Measurements from ENCODE around the gene DBN1.
A peak's percentile ranks its signal among the peaks of the same experiment; 100 is the strongest.

DBN1 gene

DNA sequence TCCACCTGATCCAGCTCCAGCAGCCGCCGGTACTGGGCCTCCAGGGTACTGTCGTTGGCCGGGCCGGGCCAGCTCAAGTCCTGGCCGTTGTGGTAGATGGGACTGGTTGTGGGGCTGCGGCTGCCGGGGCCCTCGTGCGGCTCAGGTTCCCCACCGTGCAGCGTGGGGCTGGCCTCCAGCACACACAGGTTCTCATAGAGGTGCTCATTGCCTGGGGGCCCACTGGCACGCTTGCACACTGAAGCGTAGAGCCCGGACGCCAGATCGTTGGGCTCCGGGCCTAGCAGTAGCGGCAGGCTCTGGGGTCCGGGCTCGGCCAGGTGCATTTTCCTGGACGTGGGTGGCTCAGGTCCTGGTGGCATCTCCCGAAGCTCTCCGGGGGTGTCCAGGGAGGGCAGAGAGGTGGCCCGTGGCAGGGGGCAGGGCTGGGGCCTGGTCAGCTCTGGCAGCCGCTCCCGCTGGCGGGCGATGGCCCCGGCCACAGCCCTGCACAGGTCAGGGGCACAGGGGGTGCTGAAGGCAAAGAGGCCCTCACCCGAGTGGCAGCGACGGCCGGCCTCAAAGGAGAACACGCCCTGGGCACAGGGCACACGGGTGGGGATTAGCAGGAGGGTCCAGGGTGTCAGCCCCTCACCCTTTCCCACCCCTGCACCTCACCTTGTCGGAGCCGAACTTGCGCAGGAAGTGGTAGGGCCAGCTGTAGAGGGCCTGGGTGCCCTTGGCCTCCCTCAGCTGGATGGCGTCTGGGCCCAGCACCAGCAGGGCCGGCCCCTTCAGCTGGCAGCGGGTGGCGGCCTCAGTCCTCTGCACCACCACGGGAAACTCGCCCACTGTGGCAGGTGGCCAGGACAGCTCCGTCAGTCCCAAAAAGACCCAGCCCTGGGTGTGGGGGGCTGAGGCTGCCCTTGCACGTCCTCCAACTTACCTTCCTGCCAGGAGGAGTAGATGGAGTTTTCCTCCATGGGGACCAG, 30.9 kb upstream of the DBN1 start:
- no peak for DNase-seq (ENCODE audit: low read depth, low spot score)

DNA sequence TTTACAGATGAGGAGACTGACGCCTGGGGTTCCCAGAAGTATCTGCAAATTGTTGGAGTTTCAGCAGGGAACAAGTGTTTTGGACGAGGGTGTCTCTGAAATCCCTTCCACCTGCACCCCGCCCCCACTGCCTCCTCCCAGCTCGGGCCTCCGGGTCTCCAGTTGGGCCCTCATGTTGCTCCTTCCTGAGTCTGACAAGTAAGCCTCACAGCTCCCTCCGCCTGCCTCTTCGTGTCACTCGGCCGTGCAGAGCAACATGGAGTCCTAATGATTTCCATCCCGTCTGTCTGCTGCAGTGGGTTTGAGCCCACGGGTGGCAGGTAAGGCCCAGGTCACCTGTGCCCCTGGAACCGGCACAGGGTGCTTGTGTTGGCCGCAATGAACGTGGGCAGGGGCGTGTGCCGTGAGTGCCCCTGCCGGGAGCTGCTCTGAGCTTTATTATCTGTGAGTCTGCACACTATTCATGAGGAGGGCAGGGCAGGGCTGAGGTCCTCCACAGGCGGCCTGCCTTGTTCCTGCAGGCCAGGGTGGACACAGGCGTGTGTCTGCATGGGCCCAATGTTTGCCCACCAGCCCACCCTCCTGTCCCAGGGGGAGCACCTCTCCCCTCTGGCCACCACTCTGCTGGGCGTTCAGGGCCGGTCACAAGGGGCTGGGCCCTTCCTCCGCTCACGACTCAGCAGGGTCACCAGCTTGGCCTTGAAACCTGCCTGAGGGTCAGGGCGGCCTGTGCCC, 30.1 kb upstream of the DBN1 start:
- no peak for DNase-seq (ENCODE audit: low read depth, low spot score)

DNA sequence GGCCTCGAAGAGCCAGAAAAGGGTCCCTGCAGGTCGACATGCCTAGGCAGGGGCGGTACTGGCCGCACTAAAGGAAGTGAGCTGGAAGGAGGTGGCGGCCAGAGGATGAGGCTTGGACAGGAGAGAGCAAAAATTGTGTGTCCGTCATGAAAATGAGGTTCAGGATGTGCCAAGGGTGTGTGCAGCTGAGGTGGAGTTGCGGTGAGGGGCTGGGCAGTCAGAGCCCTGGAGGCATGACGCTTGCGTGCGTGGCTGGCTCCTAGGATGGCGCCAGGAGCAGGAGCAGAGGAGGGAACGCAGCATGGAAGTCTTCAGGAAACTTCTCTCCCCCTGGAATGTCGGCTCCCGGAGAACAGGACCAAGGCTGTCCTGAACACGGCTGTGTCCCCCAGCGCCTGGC, 29.5 kb upstream of the DBN1 start:
- DNase-seq (ENCODE audit: low read depth, low spot score), result no peak

DNA sequence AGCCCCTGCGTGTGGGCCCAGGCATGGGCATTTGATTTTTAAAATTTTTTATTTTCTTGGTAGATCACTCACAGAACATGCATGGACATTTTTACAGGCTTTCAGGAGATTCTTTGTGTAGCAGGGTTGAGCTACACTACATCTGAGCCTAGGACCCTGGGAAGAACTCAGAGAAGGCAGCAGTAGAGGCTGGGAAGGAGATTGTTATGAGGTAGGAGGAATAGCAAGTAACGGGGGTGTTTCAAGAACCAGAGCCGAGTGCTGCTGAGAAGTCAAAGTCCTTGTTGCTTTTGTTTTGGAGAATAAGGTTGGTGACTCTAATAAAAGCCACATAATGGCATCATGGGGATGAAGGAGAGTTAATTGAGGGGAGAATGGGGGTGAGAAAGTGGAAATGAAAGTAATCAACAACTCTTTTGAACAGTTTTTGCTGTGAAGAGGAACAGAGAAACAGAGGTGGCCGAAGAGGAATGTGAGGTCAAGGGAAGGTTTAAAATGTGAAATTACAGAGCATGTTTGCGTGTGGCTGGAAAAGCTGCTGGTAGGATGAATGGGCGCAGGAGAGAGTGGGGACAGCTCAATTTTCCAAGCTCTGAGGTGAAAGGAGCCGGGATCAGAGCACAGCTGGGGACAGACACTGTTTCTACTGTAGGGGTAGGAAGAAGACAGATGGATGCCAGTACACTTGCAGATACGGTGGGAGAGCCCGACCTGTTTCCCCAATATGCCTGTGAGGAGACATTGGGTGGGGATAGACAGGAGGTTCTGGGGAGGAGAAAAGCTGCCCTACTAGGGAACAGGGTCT, 28.6 kb upstream of the DBN1 start:
- DNase-seq (ENCODE audit: low read depth, low spot score), result no peak

DNA sequence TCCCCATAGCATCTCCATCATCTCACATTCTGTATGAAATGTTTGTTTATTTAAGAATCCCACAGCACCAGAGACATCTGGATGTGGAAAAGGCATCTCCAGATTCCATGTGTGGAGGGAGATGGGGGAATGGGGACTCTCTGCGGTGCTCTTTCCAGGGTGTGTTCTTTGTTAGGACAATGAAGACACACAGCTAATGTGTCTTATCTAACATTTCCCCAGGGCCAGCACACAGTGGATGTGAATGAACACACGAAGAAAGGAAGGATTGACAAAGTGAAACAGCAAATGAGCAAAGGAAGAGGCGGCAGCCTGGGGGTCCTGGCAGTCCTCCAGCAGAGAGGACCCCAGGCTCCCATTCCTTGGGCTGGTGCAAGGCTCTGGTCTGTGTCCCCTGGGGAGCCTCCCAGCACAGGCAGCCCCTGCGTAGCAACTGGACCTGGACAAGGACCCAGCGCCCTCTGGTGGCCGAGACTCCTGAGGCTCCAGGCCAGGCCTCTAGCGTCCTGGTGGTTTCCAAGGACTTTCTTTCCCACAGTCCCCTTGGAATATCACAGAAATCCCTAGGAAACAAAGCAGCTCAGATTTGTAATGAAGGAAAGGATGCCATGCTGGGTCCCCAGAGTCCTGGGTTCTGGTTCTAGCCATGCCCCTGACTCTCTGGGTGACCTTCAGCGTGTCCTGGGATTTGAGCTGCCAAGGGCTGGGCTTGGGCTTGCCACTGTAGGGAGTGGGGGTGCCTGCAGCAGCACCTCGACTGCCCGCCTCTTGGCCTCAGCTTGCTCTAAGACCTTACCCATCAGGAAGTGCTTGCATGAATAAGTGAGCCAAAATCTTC, 27.5 kb upstream of the DBN1 start:
- DNase-seq (ENCODE audit: low read depth, low spot score), result peak; percentile 68

DNA sequence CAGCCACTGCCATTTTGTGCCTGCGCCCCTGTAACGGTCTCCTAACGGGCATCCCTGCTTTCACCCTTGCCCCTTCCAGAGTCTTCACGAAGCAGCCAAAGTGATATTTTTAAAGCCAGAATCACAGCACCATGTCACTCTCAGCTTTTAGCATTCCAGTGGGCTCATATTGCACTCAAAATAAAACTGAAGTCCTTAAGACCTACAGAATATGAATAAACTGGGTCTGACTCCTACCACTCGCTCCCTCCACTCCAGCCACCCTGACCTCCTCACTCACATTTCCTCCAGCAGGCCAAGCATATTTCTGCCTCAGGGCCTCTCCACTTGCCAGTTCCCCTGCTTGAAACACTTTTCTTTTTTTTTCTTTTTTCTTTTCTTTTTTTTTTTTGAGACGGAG, 26.4 kb upstream of the DBN1 start:
- no peak for DNase-seq (ENCODE audit: low read depth, low spot score)

DNA sequence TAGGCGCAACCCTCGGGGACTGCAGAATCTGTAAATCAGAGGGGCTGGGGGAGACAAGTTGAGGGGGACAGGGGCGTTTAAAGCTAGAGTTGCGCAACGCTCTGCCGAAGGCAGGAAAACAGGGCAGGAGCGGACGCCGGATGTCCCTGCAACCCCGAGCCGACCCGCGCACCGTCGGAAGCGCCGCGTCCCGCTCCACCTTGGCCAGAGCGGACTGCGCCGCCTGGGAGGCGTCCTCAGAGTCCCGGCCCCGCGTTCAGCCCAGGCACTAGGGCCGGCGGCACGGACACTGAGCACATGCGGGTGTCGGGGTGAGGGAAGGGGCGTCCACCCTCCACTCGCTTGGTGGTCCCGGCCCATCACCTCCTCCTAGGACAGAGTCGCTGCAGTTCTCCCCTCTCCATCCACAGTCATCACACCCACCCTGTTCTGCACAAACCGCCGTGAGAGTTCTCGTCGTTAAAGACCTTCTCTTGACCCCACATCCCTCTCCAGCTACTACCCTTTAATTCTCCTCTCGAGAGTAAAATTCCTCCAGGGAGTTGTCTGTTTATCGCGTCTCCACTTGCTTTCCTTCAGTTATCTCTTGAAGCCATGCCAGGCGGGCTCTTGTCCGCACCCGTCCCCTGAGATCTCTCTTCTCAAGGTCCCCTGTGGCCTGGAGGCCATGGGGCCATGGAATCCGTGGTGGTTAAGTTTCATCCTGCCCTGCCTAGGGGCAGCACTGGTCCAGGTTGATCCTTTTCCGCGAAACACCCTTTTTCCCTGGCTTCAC, 24.8 kb upstream of the DBN1 start:
- no peak for DNase-seq (ENCODE audit: low read depth, low spot score)

DNA sequence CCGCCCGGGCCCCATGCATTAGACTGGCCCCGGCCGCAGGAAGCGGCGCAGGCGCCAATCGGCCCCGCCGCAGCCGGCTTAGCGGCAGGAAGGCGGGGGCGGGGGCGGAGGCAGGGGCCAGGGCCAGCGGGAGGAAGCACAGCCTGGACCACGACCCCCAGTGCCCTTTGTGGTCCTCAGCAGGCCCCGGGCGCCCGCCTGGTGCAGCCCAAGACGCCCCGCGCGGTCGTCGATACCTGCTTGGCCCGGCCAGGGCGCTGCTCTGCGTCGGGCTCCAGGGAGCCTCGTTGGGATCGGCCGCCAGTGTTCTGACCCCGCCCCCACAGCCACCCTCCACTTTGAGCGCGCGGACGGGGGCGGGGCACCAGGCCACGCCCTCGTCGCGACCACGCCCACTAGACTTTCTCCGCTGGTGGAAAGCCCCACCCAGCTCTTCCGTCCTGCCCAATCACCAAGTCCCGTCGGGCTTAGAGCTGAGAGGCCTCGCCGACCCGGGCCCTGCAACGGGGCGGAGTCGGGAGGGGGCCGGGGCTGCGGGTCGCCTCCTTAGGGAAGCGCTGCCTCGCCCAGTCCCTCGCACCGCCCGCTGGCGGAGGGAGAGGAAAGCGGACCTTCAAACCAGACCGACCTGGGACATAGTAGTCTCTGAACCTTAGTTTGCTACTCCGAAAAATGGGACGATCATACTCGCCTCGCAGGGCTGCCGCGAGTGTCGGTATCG, 24.0 kb upstream of the DBN1 start, which contains the start of gene PDLIM7:
Gene PDLIM7, minus strand, starts transcription at position 313 of the 721 bp plus-strand sequence. CDS start 1,092 bp downstream, outside the sequence.
- peak; percentile 85 for DNase-seq (ENCODE audit: low read depth, low spot score)

DNA sequence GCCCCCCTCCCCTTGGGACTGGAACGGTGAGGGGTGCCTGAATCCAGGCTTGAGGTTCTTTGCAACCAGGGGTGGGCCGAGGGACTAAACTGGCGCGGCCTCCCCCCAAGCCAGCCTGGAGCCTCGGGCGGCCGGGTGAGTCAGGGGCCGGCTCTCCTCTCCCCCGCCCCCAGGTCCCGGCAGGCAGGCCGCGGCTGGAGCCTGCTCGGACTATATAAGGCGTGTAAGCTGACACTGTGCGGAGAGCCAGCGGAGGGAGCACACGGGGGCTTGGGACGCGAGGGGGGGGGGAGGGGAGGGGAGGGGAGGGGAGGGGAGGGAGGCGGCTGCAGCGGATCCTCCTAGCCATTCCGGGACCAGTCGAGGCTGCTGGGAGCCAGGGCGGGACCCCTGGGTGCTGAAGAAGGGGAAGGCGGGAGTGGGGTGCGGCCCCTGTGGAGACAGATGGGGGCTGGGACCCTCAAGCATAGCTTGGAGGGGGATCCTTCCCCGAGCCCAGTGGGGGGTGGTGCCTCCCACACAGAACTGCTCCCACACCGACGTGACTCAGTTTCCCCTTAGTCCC, 23.4 kb upstream of the DBN1 start:
- DNase-seq (ENCODE audit: low read depth, low spot score), result no peak

DNA sequence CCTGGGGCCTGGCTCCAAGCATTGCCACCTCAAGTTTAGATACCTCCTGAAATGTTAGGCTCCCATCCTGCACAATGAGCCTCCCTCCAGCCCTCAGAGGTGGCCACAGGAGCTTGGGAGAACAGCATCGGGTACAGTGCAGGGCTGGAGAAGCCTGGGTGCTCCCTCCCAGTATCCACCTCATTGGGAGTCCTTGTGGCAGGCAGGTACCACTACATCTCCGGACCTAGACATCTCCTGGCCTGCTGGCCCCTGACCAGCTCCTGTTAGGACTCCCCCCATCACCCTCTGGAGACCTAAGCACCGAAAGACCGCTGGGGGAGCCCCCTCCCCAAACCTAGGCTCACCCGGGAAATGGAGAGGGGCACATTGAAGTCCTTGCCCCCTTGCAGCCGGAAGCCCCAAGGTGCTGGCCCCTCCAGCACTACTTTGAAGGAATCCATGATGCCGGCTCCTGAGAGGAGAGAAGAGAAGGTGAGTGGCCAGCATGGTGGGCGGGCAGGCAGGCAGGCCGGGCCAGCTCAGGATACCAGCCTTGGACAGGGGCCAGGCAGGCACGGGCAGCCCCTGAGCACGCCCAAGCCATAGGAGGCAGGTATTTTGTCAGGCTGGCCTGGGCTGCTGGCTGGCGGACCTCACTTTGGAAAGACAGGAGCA, 22.8 kb upstream of the DBN1 start:
- DNase-seq (ENCODE audit: low read depth, low spot score), result no peak

DNA sequence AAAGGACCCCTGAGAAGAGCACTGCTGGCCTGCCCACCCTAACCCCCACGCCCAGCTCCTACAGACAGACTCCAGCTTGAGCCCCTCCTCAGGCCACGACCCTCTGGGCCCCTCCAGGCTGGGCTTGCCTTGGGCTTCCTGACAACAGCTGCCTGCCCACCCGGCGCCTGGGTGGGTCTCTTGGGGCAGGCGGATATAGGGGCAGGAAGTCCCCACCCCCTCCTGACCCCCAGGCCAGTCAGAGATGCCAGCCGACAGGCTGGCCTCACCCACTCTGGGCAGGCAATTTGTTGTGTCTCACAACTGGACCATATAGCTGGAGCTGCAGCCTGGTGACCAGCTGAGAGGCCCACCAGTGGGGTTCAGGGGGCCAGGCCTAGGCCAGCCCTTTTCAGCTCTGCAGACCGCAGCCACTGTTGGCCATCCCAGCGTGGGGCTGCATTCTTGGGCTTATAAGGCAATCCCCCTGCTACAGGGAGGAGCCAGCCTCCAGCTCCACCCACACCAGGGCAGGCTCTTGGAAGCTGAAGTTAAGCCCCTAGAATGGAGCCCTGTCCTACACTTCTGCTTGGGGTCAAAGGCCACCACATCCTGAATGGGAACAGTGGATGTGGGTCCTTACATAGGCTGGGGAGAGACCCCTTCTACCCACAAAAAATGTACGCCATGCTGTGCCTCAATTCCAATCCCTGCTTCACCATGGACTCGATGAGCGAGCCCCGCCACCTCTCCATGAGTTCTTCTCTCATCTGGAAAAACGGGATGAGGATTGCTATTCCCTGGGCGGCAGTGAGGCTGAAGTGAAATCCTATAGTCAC, 22.0 kb upstream of the DBN1 start:
- DNase-seq (ENCODE audit: low read depth, low spot score), result no peak

DNA sequence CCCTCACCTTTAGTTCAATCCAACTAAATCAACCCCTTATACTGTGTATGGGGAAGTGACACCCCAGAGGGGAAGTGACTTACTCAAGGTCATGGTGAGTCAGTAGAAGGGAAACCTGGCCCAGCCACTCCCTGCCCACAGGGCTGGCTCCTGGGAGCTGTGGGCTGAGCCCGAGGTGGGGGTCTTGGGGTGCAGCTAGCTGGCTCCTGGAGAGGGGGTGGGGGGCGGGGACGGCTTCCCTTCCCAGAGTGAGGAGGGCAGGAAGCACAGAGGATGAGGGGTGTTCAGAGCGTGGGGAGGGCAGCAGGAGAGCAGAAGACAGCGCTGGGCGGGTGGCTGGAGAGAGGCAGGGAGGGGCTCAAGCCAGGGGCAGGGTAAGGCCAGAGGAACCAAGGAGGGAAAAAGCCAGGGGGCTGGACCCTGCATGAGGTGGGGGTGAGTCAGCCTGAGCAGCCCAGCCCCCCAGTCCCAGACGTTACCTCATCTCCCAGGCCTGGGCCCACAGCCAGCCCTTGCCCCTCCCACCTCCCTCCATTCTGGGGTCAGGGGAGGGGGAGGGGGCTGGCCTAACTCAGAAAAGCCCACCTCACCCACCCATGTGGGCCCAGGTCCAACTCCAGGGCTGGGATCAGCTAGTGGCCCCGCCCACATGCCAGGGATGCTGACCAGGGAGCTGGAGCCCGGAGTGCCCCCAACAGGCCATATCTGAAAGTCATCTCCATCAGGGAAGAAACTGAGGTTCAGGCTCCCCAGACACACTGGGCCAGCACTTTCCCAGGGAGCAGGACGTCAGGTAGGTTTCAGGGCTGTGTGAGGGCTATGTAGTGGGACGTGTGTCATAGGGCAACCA, 21.1 kb upstream of the DBN1 start:
- no peak for DNase-seq (ENCODE audit: low read depth, low spot score)

DNA sequence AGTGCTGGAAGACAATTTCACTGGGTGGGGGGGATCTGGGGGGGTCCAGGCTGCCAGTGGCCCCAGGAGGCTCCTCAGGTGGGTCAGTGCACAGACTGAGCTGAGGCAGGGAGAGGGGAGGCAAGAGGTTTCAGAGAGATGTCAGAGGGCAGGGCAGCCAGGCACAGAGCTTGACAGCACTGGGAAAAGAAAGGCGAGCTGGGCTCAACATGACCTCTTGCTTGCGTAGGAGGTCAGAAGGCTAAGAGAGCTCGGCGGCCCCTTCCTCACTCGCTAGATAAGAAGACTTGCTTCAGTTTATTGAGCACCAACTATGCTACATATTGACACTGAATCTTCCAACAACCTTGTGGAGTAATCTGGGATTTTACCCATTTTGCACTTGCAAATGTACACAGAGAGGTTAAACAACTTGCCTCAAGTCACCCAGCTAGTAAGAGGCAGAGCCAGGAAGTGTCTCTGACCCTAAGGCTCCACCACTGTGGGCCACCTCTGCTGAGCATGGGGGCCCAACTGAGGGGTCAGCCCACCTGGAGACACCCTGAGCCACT, 20.4 kb upstream of the DBN1 start:
- no peak for DNase-seq (ENCODE audit: low read depth, low spot score)

DNA sequence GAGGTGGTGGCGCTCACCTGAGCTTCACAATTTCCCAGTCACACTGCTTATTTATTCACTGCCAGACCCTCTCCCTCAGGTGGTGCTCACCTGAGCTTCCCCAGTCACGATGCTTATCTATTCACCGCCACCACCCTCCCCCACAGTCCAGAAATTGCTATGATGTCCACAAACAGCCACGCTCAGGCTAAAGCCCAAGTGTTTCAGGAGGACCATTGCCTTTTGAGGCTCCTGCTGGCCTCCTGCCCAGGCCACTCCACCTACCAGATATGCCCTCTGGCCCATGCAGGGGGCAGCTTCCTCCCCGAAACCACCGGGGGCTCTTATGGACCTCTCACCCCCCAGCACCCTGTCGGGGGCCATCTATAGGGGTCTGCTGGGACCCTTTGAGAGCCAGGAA, 19.4 kb upstream of the DBN1 start:
- DNase-seq (ENCODE audit: low read depth, low spot score), result no peak

DNA sequence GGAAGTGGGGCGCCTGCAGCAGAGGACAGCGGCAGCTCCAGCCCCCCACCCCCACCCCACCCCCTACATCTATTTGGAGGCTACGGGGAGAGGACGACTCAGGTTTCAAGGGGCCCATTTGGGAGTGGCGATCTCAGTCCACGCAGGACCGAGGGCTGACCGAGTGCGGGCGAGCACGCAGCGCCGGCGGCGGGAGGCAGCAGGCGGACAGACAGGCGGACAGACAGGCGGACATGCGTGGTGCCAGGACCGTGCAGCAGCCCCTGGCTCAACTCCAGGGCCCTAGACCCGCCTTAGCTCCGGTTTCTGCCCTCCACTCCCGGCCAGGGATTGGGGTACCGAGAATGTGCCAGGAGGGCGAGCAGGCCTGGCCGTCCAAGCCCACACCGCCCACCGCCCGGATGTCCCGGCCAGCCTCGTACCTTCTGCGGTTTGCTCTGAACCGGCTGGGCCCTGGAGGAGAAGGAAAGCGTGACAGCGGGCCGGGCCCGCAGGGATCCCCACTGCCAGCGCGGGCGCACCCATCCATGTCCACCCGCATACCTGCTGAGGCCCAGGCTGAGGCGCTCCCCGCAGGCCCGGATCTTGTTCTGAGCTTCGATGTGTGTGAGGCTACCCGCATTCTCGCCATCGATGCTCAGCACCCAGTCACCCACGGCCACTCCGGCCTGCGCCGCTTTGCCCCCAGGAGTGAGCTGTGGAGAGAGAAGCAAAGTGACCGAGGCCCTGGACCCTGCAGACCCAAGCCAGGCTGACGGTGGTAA, 18.7 kb upstream of the DBN1 start:
- no peak for DNase-seq (ENCODE audit: low read depth, low spot score)

DNA sequence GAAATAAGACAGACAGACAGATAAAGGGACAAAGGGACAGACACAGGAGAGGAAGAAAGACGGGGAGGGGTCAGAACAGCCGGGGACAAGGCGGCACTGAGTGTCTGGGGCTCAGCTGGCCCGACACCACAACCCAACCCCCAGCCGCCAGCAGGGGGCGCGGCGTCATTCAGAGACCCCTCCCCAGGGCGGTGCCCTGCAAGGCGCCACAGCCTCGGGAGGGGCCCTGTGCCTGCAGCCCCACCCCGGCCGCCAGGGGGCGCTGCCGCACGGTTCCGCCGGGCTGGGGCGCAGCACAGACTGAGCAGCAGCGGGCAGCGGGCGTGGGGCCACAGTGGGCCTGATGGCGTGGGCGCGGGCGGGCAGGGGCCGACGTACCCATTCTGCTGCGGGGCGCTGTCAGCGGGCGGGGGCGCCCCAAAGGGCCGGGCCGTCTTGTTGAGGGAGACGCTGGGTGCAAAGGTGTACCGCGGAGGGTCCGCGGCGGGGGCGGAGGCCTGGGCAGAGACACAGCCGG, 18.1 kb upstream of the DBN1 start:
- no peak for DNase-seq (ENCODE audit: low read depth, low spot score)

All from activated CD4-positive, CD25-positive, alpha-beta regulatory T cell treated with anti-CD3 and anti-CD28 coated beads, Interleukin-2, amount 50 U/mL, for 16 hours (primary cell).